Neuron (in vitro differentiated cells): ENCODE results near the gene SCP2.

ENCODE experiments used
- H2AFZ ChIP-seq: one replicate; pipeline ENCODE4 v1.6.1; 2013; ENCODE audit warnings: low read depth, mild to moderate bottlenecking, inconsistent platforms, low read length, moderate library complexity
- H3K27me3 ChIP-seq: one replicate; pipeline ENCODE4 v1.6.1; 2013; ENCODE audit warnings: low read length; ENCODE audit not compliant: insufficient read depth
- H3K36me3 ChIP-seq: one replicate; pipeline ENCODE4 v1.6.1; 2013; ENCODE audit warnings: low read length; ENCODE audit not compliant: insufficient read depth
- H3K4me1 ChIP-seq: one replicate; pipeline ENCODE4 v1.6.1; 2013; ENCODE audit warnings: low read length; ENCODE audit not compliant: insufficient read depth
- H3K4me3 ChIP-seq: 2 replicates; pipeline ENCODE4 v1.5.1; 2013; ENCODE audit warnings: mild to moderate bottlenecking, low read length, moderate library complexity
- H3K9me3 ChIP-seq: one replicate; pipeline ENCODE4 v1.6.1; 2013; ENCODE audit warnings: low read length

The SCP2 gene

DNA sequence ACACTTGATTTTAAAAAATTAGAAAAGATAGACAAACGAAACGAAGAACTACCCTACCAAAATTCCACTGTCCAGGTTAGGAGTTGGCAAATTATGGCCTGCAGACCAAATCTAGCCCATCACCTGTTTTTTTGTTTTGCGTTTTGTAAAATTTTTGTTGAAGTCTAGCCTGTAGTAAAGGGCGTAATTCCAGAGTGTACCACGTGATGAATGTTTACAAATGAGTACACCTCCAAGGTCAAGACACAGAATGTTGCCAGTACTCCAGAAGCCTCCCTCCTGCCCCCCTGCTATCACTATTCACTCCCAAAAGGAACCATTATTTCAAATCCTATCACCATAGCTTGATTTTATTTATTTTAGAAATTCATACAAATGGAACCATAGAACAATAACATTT, 117.8 kb downstream of the SCP2 start:
- Histone ChIP-seq H3K36me3 (peaks cover 7% of the 10 kb centered on the region), H3K4me3 (no peak overlapping the region), H3K27me3 (no peaks in the 10 kb centered on the region), H3K9me3 (no peaks in the 10 kb centered on the region), H2AFZ (no peak overlapping the region), H3K4me1 (peaks cover 28% of the 10 kb centered on the region)

DNA sequence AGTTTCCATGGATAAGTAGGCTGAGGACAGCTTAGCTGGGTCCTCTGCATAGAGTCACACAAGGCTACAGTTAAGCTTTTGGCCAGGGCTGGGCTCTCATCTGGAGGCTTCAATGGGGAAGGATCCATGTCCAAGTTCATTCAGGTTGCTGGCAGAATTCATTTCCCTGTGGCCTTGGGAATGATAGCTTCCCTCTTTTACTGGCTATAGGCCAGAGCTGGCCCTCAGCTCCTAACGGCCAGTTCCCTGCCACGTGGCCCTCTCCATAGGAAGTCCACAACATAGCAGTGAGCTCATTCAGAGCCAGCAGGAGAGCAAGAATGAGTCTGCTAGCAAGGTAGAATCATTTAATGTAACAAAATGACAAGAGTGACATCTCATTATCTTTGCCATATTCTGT, 119.9 kb downstream of the SCP2 start:
- Histone ChIP-seq H3K36me3 (peaks cover 4% of the 10 kb centered on the region), H3K4me1 (peaks cover 30% of the 10 kb centered on the region), H3K4me3 (no peak overlapping the region), H3K27me3 (no peaks in the 10 kb centered on the region), H3K9me3 (no peaks in the 10 kb centered on the region), H2AFZ (no peak overlapping the region)

DNA sequence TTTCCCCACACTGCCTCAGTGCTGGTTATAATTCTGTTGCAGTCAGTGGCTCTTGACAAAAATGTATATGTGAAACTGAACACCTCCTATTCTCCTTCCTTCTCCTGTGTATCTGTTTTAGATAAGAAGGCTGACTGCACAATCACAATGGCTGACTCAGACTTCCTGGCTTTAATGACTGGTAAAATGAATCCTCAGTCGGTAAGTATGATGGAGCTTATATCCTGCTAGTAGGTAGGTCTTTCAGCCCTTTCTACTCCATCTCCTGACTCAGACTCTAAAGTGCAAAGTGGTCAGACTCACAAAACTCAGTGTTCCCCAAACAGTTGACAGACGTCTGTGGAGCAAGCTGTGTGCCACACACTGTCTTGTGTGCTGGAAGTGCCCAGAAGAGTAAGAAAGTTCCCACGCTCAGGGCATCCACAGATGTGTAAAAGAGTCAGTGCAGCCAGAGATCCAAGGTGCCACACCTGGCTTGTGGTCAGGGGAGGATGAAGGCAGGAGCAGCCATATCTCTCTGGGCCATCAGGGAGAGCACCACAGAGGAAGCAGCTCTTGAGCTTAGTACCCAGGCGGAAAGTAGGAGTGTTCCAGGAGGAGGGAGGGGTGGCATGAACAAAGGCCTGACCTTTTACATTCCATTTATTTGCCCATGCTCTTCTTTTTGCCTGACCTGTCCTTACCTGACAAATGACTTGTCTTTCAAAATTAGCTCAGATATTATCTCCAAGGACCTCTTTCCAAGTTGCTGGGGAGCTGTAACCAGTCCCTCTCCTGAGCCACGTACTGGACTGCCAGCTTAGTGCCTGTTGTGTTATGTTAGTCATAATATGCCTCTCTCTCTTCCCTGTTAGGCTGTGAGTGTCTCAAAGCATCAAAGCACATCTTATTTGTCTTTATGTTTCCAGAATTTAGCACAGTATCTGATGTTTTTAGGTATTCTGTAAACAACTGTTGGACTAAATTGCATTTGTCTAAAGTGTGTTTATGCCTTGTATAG, 121.0 kb downstream of the SCP2 start:
- Histone ChIP-seq H3K4me1 (peaks cover 30% of the 10 kb centered on the region), H3K36me3 (peaks cover 4% of the 10 kb centered on the region), H3K9me3 (no peaks in the 10 kb centered on the region), H3K27me3 (no peaks in the 10 kb centered on the region), H3K4me3 (no peak overlapping the region), H2AFZ (no peak overlapping the region)

DNA sequence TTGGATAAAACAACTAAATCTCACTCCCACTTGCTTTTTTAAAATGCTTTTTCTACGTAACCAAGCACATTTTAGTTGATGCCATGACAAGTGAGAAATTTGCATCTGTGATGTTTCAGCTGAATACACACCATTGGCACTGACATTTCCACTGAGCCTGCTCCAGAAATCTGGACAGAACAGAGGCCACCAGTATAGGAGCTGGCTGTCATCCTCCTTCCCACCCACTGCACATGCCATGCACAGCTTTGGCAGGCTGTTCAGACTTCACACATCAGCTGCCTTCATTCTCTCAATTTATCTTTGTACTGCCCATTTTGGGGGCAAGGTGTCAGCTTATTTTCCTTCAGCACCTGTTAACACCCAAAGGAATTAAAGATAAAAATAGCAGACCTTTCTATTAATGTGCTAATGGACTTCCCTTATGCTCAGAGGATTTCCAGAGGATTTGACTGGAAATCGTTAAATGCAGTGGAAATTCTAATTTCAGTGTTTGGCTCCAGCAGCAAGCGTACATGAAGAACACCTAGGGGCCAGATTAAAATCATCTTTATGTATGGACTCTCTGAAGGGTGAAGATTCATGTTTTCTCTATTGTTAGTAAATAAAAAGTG, 122.0 kb downstream of the SCP2 start:
- H3K9me3 ChIP-seq, result no peaks in the 10 kb centered on the region
- no peak overlapping the region for H3K4me3 ChIP-seq
- H3K36me3 ChIP-seq, result peaks cover 6% of the 10 kb centered on the region
- H3K27me3 ChIP-seq, result no peaks in the 10 kb centered on the region
- no peak overlapping the region for H2AFZ ChIP-seq
- H3K4me1 ChIP-seq, result peaks cover 30% of the 10 kb centered on the region

DNA sequence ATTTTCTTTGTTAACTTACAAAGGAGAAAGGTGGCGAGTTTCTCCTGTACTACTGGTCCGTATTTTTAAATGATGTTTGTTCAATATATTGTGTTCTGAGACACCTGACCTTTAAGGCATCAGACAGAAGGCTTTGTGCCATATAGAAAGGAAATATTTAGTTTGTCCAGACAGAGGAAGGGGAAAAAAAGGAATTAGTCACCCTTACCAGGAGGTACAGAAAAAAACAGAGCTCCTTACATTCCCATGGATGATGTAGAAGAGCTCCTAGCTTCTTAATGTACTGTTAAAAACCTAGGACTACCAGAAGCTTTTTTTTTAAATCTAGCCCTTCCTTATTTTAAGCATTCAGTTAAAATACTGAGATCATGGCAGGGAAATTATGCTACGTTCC, 122.5 kb downstream of the SCP2 start:
- Histone ChIP-seq H3K4me1 (peaks cover 30% of the 10 kb centered on the region), H2AFZ (no peak overlapping the region), H3K27me3 (no peaks in the 10 kb centered on the region), H3K4me3 (no peak overlapping the region), H3K9me3 (no peaks in the 10 kb centered on the region), H3K36me3 (peaks cover 6% of the 10 kb centered on the region)

DNA sequence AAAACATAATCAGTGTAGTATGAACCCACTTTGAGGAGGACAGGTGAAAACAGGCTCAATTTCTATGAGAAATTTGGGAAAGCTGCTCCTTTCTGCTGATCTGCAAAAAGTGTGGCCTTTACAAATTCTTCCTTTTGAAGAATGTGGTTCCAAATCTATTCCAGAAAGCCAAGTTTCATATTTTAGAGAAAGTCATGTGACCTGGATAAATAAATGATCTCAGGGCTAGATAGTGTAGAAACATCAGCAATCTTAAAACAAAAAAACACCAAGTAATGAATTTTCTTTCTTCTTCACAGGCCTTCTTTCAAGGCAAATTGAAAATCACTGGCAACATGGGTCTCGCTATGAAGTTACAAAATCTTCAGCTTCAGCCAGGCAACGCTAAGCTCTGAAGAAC, 123.2 kb downstream of the SCP2 start:
- Histone ChIP-seq H3K27me3 (no peaks in the 10 kb centered on the region), H2AFZ (no peak overlapping the region), H3K4me1 (peaks cover 30% of the 10 kb centered on the region), H3K4me3 (no peak overlapping the region), H3K9me3 (no peaks in the 10 kb centered on the region), H3K36me3 (peaks cover 6% of the 10 kb centered on the region)

DNA sequence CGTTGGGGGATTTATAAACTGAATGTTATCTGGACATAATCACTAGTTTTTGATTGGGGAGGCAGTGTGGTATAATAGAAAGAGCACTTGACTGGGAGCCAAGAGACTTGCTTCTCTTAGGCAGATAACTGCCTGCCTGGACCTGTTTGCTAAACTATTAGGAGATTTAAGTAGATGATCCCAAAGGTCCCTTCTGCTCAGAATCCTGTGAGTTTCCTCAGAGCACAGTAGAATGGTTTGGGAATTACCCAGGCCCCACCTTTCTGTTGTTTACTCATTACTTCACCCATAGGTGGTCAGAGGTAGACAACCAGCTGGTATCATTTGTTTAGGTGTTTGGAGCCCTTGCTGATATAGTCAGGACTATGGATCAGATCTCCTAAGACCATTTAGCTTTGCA, 124.6 kb downstream of the SCP2 start:
- Histone ChIP-seq H3K4me1 (peaks cover 30% of the 10 kb centered on the region), H3K9me3 (no peaks in the 10 kb centered on the region), H2AFZ (no peak overlapping the region), H3K36me3 (peaks cover 6% of the 10 kb centered on the region), H3K27me3 (no peaks in the 10 kb centered on the region), H3K4me3 (no peak overlapping the region)

DNA sequence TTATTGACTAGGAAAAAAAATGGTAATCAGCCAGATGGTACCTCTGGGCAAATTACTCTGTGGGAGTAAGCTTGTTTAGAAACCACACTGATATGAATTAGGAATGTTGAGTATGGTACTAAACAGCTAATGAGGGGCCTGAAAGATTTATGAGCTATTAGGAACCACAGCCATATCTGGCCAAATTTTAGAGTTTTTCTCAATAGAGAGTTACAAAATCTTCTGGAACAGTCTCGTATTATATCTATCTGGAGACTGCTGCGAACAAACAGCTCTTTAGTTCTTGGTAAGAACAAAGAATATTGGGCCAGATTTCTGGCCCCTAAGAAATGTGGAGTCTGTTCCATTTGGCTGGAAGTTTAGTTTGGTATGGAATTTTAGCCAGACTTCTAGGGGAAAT, 130.1 kb downstream of the SCP2 start:
- H2AFZ ChIP-seq, result no peak overlapping the region
- H3K27me3 ChIP-seq, result peaks cover 30% of the 10 kb centered on the region
- H3K4me1 ChIP-seq, result peaks cover 3% of the 10 kb centered on the region
- H3K9me3 ChIP-seq, result no peaks in the 10 kb centered on the region
- no peak overlapping the region for H3K4me3 ChIP-seq
- H3K36me3 ChIP-seq, result peaks cover 2% of the 10 kb centered on the region

DNA sequence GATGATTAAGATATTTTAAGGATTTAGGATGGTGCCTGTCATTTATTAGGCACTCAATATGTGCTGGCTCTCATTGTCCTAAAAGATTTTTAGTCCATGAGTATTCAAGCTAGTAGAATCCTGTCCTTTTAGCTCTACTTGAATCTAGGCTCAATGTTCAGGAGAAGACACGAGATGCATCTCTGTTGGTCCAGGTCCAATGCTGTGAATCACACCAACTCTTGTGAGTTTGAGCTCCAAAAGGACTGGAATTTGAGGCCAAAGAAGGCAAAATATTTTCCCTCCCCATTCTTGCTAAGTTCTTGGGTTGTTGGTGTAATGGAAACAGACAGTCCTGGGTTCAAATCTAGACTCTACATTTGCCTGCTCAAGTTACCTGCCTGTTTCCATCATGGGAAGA, 133.5 kb downstream of the SCP2 start:
- Histone ChIP-seq H3K4me3 (no peak overlapping the region), H2AFZ (no peak overlapping the region), H3K9me3 (no peaks in the 10 kb centered on the region), H3K36me3 (no peaks in the 10 kb centered on the region), H3K27me3 (peaks cover 60% of the 10 kb centered on the region), H3K4me1 (peaks cover 11% of the 10 kb centered on the region)

DNA sequence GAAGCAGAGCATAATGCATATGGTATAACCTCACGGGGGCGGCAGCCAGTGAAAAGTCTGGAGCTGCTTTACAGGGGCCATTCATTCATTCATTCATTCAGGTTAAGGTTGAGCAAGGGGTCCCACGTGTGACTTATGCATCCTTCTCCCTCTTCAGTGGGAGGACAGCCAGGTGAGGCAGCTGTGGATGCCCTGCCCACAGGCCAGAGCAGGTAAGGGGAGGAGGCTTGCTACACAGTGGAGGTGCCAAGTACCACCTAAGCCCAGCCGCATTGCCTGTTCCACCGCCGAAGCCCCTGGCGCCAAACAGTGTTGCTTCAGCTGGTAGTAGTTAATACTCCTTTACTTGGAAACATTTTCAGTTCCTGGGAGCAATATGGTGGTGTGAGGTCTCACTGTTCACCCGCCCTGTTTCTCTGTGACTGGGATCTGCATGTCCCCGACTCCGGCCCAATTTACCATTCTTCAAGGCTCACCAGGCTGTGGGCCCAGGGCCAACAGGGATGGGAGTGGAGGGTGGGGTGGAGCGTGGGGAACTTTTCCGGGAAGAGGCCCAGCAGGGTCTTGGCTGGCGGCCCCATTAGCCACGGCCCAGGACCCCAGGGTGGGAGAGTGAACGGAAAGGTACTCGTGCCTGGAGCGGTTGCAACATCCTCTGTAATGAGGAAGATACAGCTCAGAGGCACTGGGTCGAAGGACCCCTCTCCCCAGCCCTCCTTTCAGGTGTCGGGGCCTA, 134.2 kb downstream of the SCP2 start:
- H3K4me1 ChIP-seq, result peaks cover 11% of the 10 kb centered on the region
- H3K36me3 ChIP-seq, result no peaks in the 10 kb centered on the region
- H3K9me3 ChIP-seq, result no peaks in the 10 kb centered on the region
- H3K27me3 ChIP-seq, result peaks cover 62% of the 10 kb centered on the region
- no peak overlapping the region for H2AFZ ChIP-seq
- peak overlapping the region; percentile 44 for H3K4me3 ChIP-seq

DNA sequence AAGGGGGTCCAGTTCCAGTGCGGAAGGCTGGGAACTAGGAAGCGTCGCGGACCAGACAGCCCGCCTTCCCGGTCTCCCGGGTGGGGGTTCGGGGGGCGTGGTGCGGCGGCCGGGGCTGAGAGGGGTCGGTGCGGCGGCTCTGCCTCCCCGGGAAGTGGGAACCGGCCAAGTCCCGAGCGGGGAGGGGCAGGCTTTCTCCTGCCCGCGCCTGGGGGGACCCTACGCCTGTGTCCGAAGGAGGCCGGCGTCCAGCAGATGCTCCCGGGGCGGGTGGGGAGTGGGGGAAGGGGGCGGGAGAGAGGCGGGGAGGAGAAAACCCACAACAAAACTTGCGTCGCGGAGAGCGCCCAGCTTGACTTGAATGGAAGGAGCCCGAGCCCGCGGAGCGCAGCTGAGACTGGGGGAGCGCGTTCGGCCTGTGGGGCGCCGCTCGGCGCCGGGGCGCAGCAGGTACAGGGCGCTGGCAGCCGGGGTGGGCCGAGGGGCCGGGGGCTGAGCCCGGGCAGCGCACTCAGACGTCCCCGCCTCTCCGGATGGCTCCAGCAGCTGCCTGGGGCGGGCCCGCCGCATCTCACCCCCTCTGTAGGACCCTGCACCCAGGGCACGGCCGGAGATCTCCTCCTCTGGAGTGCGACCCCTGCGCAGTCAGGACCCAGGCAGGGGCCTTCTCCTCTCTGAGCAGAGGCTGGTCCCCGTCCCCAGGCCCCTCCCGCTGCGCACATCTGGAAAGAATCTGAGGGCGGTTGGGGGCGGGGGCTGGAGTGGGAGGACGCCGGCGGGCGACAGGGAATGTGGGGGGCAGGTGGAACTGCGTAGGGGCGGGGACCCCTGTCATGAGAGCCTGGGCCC, 135.0 kb downstream of the SCP2 start, which contains the start of gene PODN:
PODN (plus strand) TSS at position 355 of the 849 bp plus-strand sequence. CDS start 7,643 bp downstream, outside the sequence.
- H3K4me1 ChIP-seq, result peaks cover 11% of the 10 kb centered on the region
- H3K4me3 ChIP-seq, result peak within 1 kb of the TSS; percentile 44
- peaks cover 62% of the 10 kb centered on the region for H3K27me3 ChIP-seq
- H3K9me3 ChIP-seq, result no peaks in the 10 kb centered on the region
- peak within 1 kb of the TSS; percentile 27 for H2AFZ ChIP-seq
- no peaks in the 10 kb centered on the region for H3K36me3 ChIP-seq
